Activated CD4-positive, alpha-beta T cell treated with anti-CD3 and anti-CD28 coated beads, Interleukin-2, Interleukin-6, amounts not matched to agents 100 ng/mL and 50 ng/mL, durations not matched to agents 16 hours and 8 hours (primary cell): Measurements from ENCODE around the gene PRKCSH.
"Not testable (repeated sequence)": the region's sequence is repeated elsewhere in the genome, so short reads cannot be mapped to it uniquely, and the experiment has no call there.

Source experiments
- DNase-seq: peaks from one replicate; pipeline ENCODE4 v3.0.0-alpha.2; 2020

The PRKCSH gene

DNA sequence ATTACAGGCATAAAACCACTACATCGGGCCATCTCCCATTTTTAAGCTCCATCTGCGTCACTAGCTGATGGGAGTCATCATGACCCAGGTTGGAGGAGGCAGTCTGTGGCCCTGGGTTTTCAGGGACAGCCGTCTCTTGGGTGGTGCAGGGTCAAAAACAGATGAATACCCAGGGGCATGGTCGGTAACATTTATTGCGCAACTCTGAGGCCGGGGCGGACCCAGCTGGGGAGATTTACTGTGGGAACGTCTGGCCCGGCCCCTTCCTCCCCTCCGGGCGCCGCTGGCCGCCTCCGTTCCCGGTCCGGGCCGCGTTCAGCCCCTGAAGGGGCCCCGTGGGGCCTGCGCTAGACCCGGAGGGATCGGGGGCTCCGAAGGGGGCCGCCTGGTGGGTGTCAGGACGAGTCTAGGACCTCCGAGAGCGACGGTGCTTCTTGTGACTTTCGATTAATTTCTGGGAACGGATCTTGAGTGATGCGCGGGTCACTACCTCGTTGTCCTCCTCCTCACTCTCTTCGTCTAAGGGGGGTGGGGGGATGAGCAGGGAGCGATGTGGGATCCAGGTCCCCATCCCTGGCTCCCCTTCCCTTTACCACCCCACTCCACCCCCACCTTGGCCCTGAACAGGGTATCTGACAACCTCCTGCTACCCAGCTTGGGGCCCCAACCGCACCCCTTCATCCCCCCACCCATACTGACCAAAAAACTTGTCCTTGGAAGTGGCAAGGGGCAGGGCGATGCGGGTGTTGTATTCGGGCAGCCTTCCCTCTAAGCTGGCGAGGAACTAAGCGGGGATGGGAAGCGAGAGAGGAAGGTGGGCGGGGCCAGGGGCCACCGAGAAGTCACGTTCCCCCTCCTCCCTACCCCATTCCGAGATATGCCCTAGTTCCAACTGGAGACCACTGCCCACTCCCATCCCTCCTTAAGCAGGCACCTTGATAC, 14.7 kb upstream of the PRKCSH start:
- DNase-seq: no peak

DNA sequence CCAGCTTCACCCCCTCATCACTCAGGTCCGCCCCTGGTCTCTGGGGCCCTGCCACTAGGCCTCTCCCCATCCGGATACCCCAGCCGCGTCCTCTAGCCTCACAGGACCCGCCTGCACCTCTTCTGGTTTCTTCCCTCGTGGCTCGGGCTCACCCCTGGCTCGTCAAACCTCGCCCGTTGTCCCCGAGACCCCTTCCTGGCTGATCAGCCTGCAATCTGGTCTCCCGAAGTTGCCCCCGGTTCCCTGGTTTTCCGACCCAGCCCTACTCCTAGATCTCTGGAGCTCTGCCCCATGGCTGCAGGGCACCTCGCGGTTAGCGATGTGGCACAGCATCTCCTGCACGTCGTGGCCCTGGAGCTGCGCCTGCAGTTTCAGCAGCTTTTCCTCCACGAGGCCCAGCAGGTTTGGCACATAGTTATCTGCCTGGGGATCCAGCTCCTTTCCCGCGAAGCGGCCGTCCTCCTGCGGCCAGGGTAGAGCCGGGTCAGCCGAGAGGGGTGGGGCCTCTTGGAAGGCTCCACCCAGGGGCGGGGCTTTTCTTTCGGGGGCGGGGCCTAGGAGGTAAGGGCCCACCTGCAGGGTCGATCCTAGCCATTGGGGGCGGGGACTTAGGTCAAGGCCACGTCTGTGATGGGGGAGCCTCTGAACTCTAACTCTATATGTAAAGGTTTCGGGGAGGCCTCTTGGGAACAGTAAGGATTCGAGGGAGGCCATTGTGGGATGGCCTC, 13.9 kb upstream of the PRKCSH start:
- DNase-seq: peak; percentile 42

DNA sequence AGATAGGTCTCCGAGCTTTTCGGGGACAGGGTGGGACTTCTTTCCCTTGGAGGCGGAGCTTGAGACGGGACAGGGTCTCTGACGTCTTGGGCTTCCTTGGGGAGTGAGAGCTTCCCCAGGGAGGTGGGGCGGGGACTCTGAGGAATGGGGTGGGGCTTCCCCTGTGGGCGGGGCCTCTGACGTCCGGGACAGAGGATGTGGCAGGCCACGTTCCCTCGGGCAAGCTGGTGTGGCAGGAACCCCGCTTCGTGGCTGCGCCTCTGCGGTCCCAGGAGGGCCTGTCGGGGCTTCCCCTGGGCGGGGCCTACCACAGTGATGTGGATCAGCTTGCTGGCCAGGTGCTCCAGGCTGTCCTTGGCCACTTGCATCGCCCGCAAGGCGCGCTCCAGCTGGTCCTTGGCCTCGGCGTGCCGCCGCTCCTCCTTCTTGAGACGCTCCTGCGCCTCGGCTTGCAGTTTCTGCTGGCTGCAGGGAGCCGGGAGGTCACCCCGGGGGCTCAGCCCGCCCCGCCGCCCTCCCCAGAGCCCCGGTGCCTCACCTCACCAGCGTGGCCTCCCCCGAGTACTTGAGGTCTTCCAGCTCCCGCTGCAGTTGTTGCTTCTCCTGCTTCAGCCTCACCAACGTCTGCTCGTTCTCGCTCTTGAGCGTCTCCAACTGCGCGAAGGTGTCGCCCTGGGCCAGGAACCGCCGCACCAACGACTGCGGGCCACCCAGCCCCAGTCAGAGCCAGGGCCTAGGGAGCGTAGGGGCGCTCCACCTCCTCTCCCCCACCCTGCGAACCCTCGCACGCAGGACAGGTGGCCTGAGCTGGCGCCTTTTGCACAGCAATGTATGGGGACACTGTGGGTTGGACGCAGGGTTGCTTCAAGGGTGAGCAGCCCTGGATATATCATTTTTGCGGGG, 13.0 kb upstream of the PRKCSH start:
- DNase-seq: peak; percentile 83

DNA sequence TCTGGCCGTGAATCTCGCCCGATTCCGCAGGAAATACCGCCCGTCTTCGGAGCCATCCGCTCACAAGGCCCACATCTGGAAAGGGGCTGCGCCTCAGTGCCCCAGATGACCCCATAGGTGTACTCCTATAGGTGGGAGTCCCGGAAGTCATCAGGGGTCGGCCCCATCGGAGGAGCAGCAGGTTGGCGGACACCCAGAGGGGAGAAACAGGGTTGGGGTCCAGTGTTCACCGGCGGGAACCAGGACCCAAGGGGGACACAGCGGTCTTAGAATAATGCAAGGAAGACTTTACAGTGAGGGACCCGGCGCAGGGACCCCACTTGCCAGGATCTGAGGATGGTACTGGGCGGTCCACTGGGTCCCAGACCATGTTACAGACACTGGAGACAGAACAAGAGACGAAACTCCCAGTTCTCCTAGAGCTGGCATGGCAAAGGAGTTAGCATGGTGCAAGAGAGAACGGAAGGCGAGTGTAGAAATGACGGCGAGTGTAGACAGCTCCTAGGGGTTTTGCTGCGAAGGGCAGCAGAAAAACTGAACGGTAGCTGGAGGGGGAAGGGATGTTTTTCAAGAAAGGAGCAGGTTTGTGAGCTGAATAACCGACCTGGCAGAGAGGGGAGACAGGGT, 12.2 kb upstream of the PRKCSH start:
- DNase-seq: no peak

DNA sequence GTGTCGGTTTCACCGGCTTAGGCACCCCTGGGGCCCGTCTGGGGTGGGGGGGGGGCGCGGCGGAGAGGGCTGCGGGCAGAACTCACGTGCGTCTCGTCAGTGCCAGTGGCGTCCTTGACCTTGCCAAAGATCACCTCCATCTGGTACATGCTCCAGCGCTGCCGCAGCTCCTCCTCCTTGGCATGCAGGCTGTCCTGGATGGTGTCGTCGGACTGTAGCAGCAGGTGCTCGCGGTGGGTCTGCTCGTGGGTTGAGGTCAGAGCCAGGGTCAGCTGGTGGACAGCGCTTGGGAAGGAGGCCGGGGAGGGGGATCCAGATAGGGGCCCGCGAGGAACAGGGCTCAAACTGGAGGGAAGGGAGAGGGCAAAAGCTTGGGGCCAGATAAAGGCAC, 11.6 kb upstream of the PRKCSH start:
- no peak for DNase-seq

DNA sequence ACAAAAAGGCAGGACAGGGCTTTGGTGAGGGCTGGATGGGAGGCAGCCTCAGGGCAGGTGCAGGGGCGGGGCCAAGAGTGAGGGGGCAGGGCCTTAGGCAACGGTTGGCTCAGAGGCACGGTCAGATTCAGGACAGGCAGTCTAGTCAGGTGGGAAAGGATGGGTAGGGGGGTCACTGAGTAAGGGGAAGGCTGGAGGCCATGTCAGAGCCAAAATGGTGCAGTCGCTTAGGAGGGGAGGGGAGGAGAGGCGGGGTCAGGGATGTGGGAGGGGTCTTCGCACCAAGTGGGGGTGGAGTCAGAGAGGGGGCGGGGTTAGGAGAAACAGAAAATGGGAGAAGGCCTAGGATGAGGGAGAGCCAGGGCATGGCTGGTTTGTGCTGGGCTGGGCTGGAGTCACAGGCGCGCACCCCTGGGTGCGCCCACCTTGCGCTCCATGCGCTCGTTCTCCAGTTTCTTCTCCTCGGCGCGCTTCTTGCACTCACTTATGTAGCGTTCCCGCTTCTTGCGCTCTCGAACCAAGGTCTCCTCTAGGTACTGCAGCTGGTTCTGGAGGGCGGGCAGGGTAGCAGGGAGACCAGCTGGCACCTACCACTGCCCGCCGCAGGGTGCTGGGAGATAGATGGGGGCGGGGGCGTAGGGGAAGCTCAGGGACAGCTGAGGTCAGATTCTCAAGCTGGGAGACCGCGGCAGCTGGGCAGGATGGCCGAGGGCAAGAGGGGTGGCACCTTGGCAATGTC, 9.5 kb upstream of the PRKCSH start:
- DNase-seq: no peak

DNA sequence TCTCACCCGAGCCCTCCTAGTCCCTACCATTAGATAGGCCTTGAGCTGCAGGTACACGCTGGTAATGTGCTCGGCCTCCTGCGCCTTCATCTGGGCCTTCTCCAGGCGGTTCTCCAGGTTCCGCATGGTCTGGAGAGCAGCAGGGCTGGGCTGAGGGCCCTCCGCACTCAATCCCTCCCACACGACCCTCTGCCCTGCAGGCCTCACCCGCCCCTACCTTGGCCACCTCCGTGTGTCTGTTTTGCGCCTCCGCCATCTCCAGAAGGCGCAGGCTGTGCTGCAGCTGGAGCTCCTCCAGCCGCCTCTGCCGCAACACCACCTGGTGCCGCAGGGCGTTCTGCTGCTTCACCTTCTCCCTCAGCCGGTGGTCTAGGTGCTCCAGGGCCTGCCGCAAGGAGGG, 8.8 kb upstream of the PRKCSH start:
- no peak for DNase-seq

DNA sequence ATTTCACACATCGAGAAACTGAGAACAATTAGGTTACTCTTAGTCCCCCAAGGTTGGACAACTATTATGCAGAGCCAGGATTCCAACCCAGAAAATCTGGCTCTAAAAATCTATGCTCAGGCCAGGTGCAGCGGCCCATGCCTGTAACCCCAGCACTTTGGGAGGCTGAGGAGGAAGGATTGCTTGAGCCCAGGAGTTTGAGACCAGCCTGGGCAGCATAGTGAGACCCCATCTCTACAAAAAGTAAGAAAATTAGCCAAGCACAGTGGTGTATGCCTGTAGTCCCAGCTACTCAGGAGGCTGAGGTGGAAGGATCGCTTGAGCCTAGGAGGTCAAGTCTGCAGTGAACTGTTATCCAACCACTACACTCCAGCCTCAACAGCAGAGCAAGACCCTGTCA, 1.9 kb upstream of the PRKCSH start:
- not testable (repeated sequence) for DNase-seq

DNA sequence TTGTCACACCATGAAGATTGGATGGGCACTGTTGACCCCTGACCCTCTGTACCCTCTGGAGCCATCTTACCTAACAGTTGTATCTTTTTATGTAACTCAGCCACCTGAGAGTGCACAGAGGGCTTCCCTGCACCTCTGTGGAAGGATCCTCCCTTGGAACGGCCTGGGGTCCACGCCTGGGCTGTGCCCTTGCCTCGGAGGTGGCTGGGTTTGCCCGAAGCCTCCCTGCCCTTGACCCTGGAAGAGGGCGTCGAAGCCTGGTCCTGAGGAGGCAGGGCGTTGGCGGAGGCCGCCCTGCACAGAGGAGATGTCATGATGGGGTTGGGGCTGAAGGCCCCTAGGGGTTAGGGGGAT, 755 bp upstream of the PRKCSH start:
- no peak for DNase-seq

DNA sequence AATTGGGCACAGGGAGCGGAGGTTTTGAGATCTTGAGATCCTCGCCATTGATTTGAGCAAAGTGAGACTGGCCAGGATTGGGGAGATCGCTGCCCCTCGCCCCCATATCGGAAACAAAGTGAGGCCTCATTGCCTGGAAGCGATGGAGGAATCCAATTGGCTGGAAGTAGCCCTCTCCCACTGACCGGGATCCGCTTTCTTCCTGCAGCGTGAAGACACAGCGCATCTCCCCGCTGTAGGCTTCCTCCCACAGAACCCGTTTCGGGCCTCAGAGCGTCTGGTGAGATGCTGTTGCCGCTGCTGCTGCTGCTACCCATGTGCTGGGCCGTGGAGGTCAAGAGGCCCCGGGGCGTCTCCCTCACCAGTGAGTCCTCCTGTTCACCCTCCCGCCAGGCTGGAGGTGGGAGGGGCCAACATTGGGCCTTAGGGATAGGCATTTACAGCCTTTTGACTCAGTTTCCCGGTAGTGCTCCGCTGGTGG, 438 bp downstream of the PRKCSH start:
- peak; percentile 21 for DNase-seq

DNA sequence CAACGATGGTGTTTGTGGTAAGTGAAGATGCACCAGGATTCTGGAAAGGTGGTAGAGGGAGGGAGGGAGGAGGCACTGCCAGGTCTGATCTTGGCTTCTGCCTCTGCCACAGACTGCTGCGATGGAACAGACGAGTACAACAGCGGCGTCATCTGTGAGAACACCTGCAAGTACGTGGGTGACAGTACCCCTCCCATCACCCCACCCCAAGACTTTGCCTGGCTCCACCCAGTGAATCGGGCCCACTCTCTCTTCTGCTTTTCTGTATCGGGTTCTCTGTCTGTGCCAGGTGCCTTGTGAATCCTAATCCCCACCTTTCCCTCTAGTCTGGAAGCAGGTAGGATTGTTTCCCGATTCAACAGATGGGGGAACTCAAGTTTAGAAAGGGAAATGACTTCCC, 2.5 kb downstream of the PRKCSH start:
- no peak for DNase-seq

DNA sequence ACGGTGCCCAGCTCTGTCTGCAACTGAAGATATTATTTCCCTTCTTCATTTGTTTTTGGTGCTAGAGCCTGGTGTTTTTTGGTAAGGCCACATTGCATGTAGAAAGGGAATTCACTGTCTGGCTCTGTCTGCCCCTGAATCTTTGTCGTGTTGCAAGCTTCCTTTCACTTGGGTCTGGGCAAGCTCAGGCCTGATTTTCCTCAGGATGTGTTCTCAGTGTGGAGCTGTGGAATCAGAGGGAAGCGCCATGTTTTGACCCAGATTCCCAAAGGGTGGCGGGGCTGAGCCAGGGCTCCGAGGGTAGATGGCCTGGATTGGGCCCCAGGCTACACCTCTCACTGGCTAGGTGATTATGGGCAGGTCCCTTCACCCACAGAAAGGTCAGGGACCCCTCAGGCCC, 8.6 kb downstream of the PRKCSH start:
- DNase-seq: no peak

DNA sequence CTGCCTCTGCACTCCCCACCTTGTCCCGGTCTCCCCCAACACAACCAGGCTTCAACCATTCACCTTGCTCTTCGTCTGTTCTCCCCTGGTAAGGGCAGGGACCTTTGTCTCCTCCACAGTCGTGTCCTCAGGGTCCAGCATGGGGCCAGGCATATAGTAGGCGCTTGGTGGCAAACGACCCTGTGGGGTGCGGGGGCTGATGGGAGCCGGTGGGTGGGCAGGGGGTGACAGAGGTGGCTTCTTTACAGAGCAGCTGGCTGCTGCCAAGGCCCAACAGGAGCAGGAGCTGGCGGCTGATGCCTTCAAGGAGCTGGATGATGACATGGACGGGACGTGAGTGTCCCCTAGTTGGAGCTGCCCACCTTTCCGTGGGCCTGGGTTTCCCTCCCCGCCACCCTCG, 9.7 kb downstream of the PRKCSH start:
- DNase-seq: no peak

DNA sequence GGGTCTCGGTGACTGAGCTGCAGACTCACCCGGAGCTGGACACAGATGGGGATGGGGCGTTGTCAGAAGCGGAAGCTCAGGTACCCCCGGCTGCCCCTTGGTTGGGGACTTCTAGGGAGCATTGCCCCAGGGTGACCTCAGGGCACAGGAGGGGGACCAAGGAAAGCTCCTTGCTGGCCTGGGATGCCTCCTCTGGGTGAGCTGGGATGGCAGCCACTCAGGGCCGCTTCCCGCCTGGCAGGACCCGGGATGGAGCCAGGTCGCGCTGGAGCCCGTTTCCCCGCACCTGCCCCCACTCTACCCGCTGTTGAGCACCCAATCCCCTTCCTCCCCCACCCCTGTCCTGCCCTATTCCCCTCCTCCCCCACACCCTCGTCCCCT, 10.8 kb downstream of the PRKCSH start:
- no peak for DNase-seq

DNA sequence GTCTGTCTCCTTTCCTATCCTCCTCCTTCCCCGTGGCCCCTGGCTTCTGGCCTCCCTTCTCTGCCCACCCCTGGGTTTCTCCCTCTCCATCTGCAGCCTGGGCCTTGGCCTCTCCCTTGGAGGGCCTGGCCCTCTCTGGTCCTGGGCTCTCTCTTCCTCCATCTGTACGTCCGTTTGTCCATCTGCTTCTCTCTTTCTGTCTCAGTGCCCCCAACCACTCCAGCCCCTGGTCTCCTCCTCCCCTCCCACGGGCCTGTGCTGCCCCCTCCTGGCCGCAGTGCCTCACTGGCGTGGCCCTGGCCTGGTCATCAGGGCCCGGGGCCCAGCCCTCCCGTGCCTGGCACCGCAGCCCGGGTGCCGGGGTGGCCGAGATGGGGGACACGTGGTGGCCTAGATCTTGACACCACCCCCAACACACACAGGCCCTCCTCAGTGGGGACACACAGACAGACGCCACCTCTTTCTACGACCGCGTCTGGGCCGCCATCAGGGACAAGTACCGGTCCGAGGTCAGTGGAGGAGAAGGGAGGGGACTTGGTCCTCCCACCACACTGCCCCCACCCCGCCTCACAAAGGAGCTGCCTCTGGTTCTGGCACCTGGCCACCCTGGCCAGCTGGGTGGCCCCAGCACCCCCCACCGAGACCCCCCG, 11.3 kb downstream of the PRKCSH start:
- DNase-seq: peak; percentile 47

DNA sequence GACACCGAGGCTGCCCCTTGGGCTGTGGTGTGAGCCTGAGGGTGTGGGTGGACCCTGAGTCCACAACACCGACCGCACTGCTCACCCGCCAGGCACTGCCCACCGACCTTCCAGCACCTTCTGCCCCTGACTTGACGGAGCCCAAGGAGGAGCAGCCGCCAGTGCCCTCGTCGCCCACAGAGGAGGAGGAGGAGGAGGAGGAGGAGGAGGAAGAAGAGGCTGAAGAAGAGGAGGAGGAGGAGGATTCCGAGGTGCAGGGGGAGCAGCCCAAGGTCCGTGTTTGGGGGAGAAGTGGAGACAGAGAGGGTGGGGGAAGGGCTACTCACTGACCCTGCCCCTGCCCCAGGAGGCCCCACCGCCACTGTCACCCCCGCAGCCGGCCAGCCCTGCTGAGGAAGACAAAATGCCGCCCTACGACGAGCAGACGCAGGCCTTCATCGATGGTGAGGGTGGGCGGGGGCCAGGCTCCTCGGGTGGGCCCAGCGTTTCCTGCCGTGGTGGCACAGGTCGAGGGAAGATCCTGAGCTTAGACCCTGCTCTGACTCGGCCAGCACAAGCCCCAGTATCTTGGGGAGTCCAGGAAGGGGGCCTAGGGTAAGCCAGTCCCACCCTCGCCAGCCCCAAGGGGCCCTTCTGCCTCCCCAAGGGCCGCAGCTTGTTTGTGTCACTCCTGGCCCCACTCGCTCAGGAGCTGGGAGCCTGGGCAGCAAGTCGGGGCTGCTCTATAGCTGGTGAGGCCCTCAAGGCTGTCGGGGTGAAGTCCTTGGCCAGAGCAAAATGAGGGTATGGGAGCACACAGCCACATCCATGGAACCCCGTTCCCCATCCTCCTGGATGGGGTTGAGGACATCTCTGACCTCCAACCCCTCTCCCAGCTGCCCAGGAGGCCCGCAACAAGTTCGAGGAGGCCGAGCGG, 12.2 kb downstream of the PRKCSH start:
- no peak for DNase-seq

DNA sequence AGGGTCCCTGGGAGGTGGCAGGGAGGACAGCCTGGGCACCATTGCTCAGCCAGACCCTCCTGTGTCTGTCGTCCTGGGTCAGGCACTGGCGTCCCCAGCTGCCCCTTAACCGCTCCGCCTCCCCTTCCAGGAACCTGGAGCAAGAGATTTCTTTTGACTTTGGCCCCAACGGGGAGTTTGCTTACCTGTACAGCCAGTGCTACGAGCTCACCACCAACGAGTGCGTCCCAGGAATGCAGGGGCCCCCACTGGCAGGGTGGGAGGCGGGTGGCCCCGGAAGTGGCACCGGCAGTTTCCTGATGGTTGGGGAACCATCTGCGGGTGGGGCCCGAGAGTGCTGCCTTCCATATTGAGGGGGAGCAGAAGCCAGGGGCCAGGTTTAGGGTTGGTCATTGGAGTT, 13.0 kb downstream of the PRKCSH start:
- DNase-seq: no peak

DNA sequence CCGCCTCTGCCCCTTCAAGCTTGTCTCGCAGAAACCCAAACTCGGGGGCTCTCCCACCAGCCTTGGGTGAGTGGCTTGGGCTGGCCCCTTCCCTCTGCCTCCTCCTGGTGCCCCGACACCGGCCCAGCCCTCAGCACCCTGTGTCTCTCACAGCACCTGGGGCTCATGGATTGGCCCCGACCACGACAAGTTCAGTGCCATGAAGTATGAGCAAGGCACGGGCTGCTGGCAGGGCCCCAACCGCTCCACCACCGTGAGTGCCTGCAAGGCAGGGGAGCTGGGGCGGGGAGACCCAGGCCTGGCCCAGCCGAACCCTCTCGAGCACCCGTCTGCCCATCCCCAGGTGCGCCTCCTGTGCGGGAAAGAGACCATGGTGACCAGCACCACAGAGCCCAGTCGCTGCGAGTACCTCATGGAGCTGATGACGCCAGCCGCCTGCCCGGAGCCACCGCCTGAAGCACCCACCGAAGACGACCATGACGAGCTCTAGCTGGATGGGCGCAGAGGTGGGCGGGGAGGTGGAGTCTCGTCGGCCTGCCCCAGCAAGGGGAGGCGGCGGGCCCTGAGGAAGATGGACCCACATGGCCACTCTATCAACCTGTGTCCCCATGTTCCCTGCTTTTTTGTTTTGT, 13.6 kb downstream of the PRKCSH start:
- DNase-seq: no peak

DNA sequence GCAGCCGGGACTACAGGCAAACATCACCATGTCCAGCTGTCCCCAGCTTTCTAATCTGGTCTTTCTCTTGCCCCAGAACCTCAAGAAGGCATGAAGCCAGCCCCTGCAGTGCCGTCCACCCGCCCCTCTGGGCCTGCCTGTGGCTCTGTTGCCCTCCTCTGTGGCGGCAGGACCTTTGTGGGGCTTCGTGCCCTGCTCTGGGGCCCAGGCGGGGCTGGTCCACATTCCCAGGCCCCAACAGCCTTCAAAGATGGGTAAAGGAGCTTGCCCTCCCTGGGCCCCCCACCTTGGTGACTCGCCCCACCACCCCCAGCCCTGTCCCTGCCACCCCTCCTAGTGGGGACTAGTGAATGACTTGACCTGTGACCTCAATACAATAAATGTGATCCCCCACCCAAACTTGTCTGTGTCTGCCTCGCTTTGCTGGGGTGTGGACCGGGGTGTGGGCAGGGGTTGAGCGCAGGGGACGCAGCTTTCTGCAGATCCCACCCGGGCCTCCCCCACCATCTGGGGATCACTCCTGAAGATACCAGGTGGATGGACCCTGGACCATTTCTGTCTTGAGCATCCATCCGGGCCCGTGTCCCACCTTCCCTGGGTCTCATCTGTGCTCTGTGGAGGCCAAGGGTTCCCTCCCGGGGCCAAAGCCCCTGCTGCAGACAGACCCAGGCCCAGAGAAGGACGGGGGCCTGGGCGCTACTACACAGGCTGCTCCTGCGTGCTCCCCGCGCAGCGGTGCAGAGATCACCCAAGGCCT, 15.3 kb downstream of the PRKCSH start:
- DNase-seq: no peak
